22Rv1 (cell line): ENCODE data around the gene PRKAA1.

Experiments used
- CTCF ChIP-seq: fragments of 450-650 bp; IDR thresholded peaks from 2 replicates; pipeline ENCODE4 v1.5.1; 2017; ENCODE audit warnings: mild to moderate bottlenecking
- ZFX ChIP-seq: fragments of 450-650 bp; IDR thresholded peaks from 2 replicates; pipeline ENCODE4 v1.6.1; 2017; ENCODE audit warnings: antibody characterized with exemption, borderline replicate concordance

- no peak for TF ChIP-seq CTCF
- TF ChIP-seq ZFX, result no peak
Measured at GRCh38 chr5:40838086-40838485, 39.9 kb upstream of the PRKAA1 start.
